HCT116 (cell line): ENCODE measurements around the gene PEX19. TPM values are rescaled to one million over a fixed set of nuclear protein-coding genes. Genes with fewer than 3 reads are reported as not detected.

Source experiments
- ATAC-seq: fragments of 200-7000 bp; cut with Tn5 transposase; 2 replicates; pipeline ENCODE4 v1.9.1; 2020; ENCODE audit warnings: mild to moderate bottlenecking, moderate library complexity
- BruUV-seq: library from RNA; stranded (reverse); fragments of 400-500 nt; replicated peaks from 2 replicates; lab custom pipeline; 2021; lab: Mats Ljungman, UMichigan
- CTCF ChIA-PET: fragments of 300-600 bp; sonication (Branson Sonifier 250); formaldehyde crosslinking; loops from one replicate; lab custom pipeline; 2021; ENCODE audit warnings: antibody characterized with exemption; lab: Charles Lee
- POLR2A ChIA-PET: fragments of 300-600, 350-600 bp; sonication (Branson Sonifier 250); formaldehyde crosslinking; loops from one replicate; lab custom pipeline; 2021; ENCODE audit warnings: antibody characterized with exemption; lab: Charles Lee
- RAD21 ChIA-PET, 2 experiments: fragments of 300-600 bp; sonication (Branson Sonifier 250); formaldehyde crosslinking; loops; one replicate each; lab custom pipeline; 2023; ENCODE audit warnings: low total read pairs in 2 of 2; ENCODE audit not compliant: uncharacterized antibody in 2 of 2, unreplicated experiment in 2 of 2, low non-redundant PET in 1 of 2; lab: Charles Lee
- DNase-seq: peaks from one replicate; pipeline ENCODE4 v3.0.0-alpha.2; 2010; ENCODE audit warnings: low read depth, low spot score
- H2AFZ ChIP-seq: fragments of 200-600 bp; shearing (Covaris generic), sonication (generic); 2 replicates; pipeline ENCODE4 v1.6.1; 2017; ENCODE audit warnings: low read depth, mixed run types, mixed read lengths, antibody characterized with exemption, low read length; ENCODE audit not compliant: poor library complexity, severe bottlenecking
- H3K27ac ChIP-seq: 2 replicates; pipeline ENCODE4 v1.5.1; 2012; ENCODE audit warnings: low read depth, low read length
- H3K27me3 ChIP-seq: fragments of 200-600 bp; sonication (generic); 2 replicates; pipeline ENCODE4 v1.6.1; 2016; ENCODE audit warnings: mixed run types, low read length, mixed read lengths; ENCODE audit not compliant: insufficient read depth
- H3K36me3 ChIP-seq, 2 experiments: fragments of 200-500 bp in 1 of 2; fragments of 200-600 bp in 1 of 2; sonication (Bioruptor generic) in 1 of 2; sonication (generic) in 1 of 2; 2 replicates each; pipeline versions ENCODE4 v1.5.1 to v1.6.1; 2014 to 2016; ENCODE audit warnings: low read length in 2 of 2, inconsistent platforms in 1 of 2, mixed read lengths in 1 of 2, mixed run types in 1 of 2; ENCODE audit not compliant: insufficient read depth in 2 of 2, control insufficient read depth in 1 of 2
- H3K4me1 ChIP-seq, 2 experiments: fragments of 200-600 bp in 1 of 2; sonication (generic) in 1 of 2; 2 replicates each; pipeline versions ENCODE4 v1.5.1 to v1.6.1; 2012 to 2017; ENCODE audit warnings: low read length in 2 of 2, inconsistent platforms in 1 of 2, mild to moderate bottlenecking in 1 of 2, mixed read lengths in 1 of 2, mixed run types in 1 of 2, moderate library complexity in 1 of 2; ENCODE audit not compliant: insufficient read depth in 2 of 2, control insufficient read depth in 1 of 2
- H3K4me2 ChIP-seq: fragments of 200-600 bp; sonication (generic); 2 replicates; pipeline ENCODE4 v1.6.1; 2017; ENCODE audit warnings: mixed run types, low read length, mixed read lengths
- H3K4me3 ChIP-seq, 2 experiments: fragments of 200-600 bp in 1 of 2; sonication (generic) in 1 of 2; replicated peaks in 1 of 2; 2 replicates each; pipeline ENCODE4 v1.5.1; 2011 to 2016; ENCODE audit warnings: low read length in 2 of 2, control low read depth in 1 of 2, low read depth in 1 of 2, mild to moderate bottlenecking in 1 of 2, mixed read lengths in 1 of 2, mixed run types in 1 of 2
- H3K79me2 ChIP-seq: fragments of 200-600 bp; sonication (generic); 2 replicates; pipeline ENCODE4 v1.6.1; 2017; ENCODE audit warnings: mild to moderate bottlenecking, mixed run types, low read length, moderate library complexity, mixed read lengths; ENCODE audit not compliant: insufficient read depth
- H3K9ac ChIP-seq: fragments of 200-600 bp; sonication (generic); 2 replicates; pipeline ENCODE4 v1.6.1; 2016; ENCODE audit warnings: low read length, mixed read lengths
- H3K9me2 ChIP-seq: fragments of 200-600 bp; sonication (generic), shearing (Covaris generic); 2 replicates; pipeline ENCODE4 v1.6.1; 2017; ENCODE audit warnings: mixed run types, mild to moderate bottlenecking, moderate library complexity; ENCODE audit not compliant: insufficient read depth
- H3K9me3 ChIP-seq, 2 experiments: fragments of 200-500 bp in 1 of 2; fragments of 200-600 bp in 1 of 2; sonication (Bioruptor generic) in 1 of 2; sonication (generic) in 1 of 2; 2 replicates each; pipeline ENCODE4 v1.6.1; 2014 to 2017; ENCODE audit warnings: low read length in 2 of 2, mixed read lengths in 2 of 2, inconsistent platforms in 1 of 2, low read depth in 1 of 2, mild to moderate bottlenecking in 1 of 2, mixed run types in 1 of 2, moderate library complexity in 1 of 2; ENCODE audit not compliant: control insufficient read depth in 1 of 2, insufficient read depth in 1 of 2
- H4K20me1 ChIP-seq: fragments of 200-600 bp; sonication (generic), shearing (Covaris generic); 2 replicates; pipeline ENCODE4 v1.6.1; 2017; ENCODE audit warnings: mixed run types, mild to moderate bottlenecking, moderate library complexity; ENCODE audit not compliant: insufficient read depth
- ATF3 ChIP-seq: IDR thresholded peaks from 2 replicates; pipeline ENCODE4 v1.6.1; 2012
- CBX3 ChIP-seq: IDR thresholded peaks from 2 replicates; pipeline ENCODE4 v1.6.1; 2012; ENCODE audit warnings: low read depth
- CEBPB ChIP-seq: IDR thresholded peaks from 2 replicates; pipeline ENCODE4 v1.6.1; 2012; ENCODE audit warnings: low read depth
- CTCF ChIP-seq, 3 experiments: fragments of 200-600 bp in 1 of 3; sonication (generic) in 1 of 3; IDR thresholded peaks in 2 of 3; conservative IDR thresholded peaks in 1 of 3; 2 replicates each; pipeline ENCODE4 v1.5.1; 2012 to 2017; ENCODE audit warnings: low read depth in 2 of 3, low read length in 2 of 3, antibody characterized with exemption in 1 of 3, borderline replicate concordance in 1 of 3, control low read depth in 1 of 3, mild to moderate bottlenecking in 1 of 3, mixed read lengths in 1 of 3, mixed run types in 1 of 3, moderate library complexity in 1 of 3; ENCODE audit not compliant: insufficient read depth in 1 of 3
- EZH2phosphoT487 ChIP-seq: fragments of 200-600 bp; IDR thresholded peaks from 2 replicates; pipeline ENCODE4 v1.6.1; 2018; ENCODE audit warnings: antibody characterized with exemption, borderline replicate concordance
- JUND ChIP-seq: IDR thresholded peaks from 2 replicates; pipeline ENCODE4 v1.6.1; 2012
- POLR2A ChIP-seq: IDR thresholded peaks from 2 replicates; pipeline ENCODE4 v1.7.0; 2011; ENCODE audit warnings: borderline replicate concordance; ENCODE audit not compliant: insufficient read depth, insufficient read length; ENCODE audit errors: extremely low read depth
- POLR2AphosphoS5 ChIP-seq: IDR thresholded peaks from 2 replicates; pipeline ENCODE4 v1.6.1; 2011; ENCODE audit warnings: mild to moderate bottlenecking, low read depth, low read length, moderate library complexity
- RAD21 ChIP-seq: IDR thresholded peaks from 2 replicates; pipeline ENCODE4 v1.6.1; 2012; ENCODE audit warnings: low read depth, mild to moderate bottlenecking
- SIN3A ChIP-seq: IDR thresholded peaks from 2 replicates; pipeline ENCODE4 v1.6.1; 2012; ENCODE audit warnings: low read depth
- SP1 ChIP-seq: IDR thresholded peaks from 2 replicates; pipeline ENCODE4 v1.6.1; 2012; ENCODE audit warnings: low read depth
- SRF ChIP-seq: IDR thresholded peaks from 2 replicates; pipeline ENCODE4 v1.6.1; 2012; ENCODE audit warnings: low read depth
- TCF7L2 ChIP-seq: IDR thresholded peaks from 2 replicates; pipeline ENCODE4 v1.7.0; 2011; ENCODE audit warnings: borderline replicate concordance, inconsistent platforms; ENCODE audit not compliant: insufficient read depth, insufficient read length; ENCODE audit errors: extremely low read depth
- YY1 ChIP-seq: IDR thresholded peaks from 2 replicates; pipeline ENCODE4 v1.6.1; 2011; ENCODE audit warnings: low read length, low read depth, moderate library complexity, mild to moderate bottlenecking; ENCODE audit not compliant: insufficient replicate concordance; ENCODE audit errors: extremely low read depth
- ZBTB33 ChIP-seq: IDR thresholded peaks from 2 replicates; pipeline ENCODE4 v1.6.1; 2011; ENCODE audit warnings: mild to moderate bottlenecking, low read length, moderate library complexity; ENCODE audit not compliant: insufficient replicate concordance; ENCODE audit errors: extremely low read depth
- ZFX ChIP-seq: fragments of 450-650 bp; IDR thresholded peaks from 2 replicates; pipeline ENCODE4 v1.6.1; 2017
- ZNF274 ChIP-seq: fragments of 200-500 bp; sonication (Bioruptor generic); IDR thresholded peaks from 2 replicates; pipeline ENCODE4 v1.6.1; 2014; ENCODE audit warnings: mild to moderate bottlenecking, low read depth, low read length, inconsistent platforms
- intact Hi-C: fragments of 100-400 bp; cut with micrococcal nuclease; formaldehyde crosslinking; loops from 2 replicates; pipeline ENCODE4 v1.10.0; 2022
- total RNA-seq: library from RNA; stranded (reverse); gene quantifications from one replicate; pipeline ENCODE4 v1.2.1, GENCODE V29; 2021; ENCODE audit not compliant: unreplicated experiment

PEX19 gene
- total RNA-seq, 1 experiment from 2014 or later = 35.9 TPM

- ChIA-PET RAD21 (no interaction called here), CTCF (interaction anchor here (1.2 kb wide), 1 partner anchor 17 kb away, joined by 4 read pairs; no protein-coding TSS in a partner anchor), POLR2A (no interaction called here)
- Histone ChIP-seq H2AFZ (no peak overlapping the region), H3K27ac (no peak overlapping the region), H3K9me2 (no peaks in the 10 kb centered on the region), H3K4me1 (no peaks in the 10 kb centered on the region), H3K4me3 (no peak overlapping the region), H3K36me3 (peaks cover 45 to 75% of the 10 kb centered on the region in 2 experiments), H3K4me2 (no peak overlapping the region), H3K79me2 (peaks cover 3% of the 10 kb centered on the region; the same call in 1 of the 2 replicates), H3K27me3 (no peaks in the 10 kb centered on the region), H3K9me3 (no peaks in the 10 kb centered on the region), H4K20me1 (no peaks in the 10 kb centered on the region), H3K9ac (no peak overlapping the region)
- no TSS peak for BruUV-seq
- intact Hi-C loops = no loop called here
- no peak for TF ChIP-seq YY1
- no peak for TF ChIP-seq SIN3A
- TF ChIP-seq EZH2phosphoT487 = no peak
- TF ChIP-seq POLR2AphosphoS5 = no peak
- no peak for TF ChIP-seq POLR2A
- no peak for TF ChIP-seq ZBTB33
- no peak for TF ChIP-seq SRF
- TF ChIP-seq CTCF (IDR thresholded peaks at IDR 0.05 in 2 of 3, conservative IDR thresholded peaks at IDR 0.05 in 1 of 3; ENCODE audit: borderline replicate concordance in 1 of 3, insufficient read depth in 1 of 3, low read depth in 2 of 3, low read length in 2 of 3) = no peak
- no peak for TF ChIP-seq RAD21
- no peak for TF ChIP-seq ZFX
- no peak for TF ChIP-seq ZNF274
- TF ChIP-seq SP1 = no peak
- no peak for TF ChIP-seq CEBPB
- TF ChIP-seq ATF3 = no peak
- no peak for TF ChIP-seq CBX3
- TF ChIP-seq JUND = no peak
- no peak for TF ChIP-seq TCF7L2
- DNase-seq = no peak
- no peak for ATAC-seq
Observed at GRCh38 chr1:160308451-160309184, 23.7 kb upstream of the PEX19 start.
